Skin of body (tissue), 2 donors: ENCODE measurements around the gene ARL10. TPM values are rescaled to one million over a fixed set of nuclear protein-coding genes. Genes with fewer than 3 reads are reported as not detected.
"Not testable (repeated sequence)": the region's sequence is repeated elsewhere in the genome, so short reads cannot be mapped to it uniquely, and the experiment has no call there.

Experiments
- DNase-seq: peaks from one replicate; lab custom pipeline; 2025; lab: John Stamatoyannopoulos, UW
- total RNA-seq: library from RNA; depleted of rRNA; stranded (reverse); fragments of >200 nt; gene quantifications from one replicate; pipeline ENCODE4 v1.2.3, GENCODE V29; 2014

The ARL10 gene
- total RNA-seq, 1 donor from 2014 or later, result 12.3 TPM

DNA sequence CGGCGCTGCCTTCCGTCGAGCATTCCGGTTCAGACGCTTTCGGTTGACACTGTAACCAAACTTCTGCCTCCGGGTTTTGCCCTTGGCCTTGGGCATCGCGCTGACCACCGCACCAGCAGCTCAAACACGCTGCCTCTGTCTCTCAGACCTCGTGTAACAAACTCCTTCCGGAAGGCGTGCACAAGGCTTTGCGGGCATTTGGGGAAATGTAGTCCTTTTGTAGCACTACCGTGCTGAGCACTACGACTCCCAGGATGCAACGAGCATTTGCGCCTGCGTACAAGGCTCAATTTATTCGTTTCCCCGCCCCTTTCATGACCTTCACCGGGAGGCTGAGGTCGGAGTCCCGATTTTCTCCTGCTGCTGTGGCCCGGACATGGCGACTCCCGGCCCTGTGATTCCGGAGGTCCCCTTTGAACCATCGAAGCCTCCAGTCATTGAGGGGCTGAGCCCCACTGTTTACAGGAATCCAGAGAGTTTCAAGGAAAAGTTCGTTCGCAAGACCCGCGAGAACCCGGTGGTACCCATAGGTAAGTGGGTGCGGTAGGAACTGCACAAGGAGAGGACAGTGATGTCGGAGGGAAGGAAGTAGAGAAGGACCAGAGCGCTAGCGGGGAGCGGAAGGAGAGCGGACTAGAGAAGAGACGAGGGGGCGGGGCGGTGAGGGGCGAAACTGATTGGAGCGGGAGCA, 23.3 kb downstream of the ARL10 start, which contains the start of the genes HIGD2A and NOP16:
TSS of gene HIGD2A (plus strand) at position 308 of the 691 bp plus-strand sequence. CDS start at position 377, 69 bp downstream.
TSS of gene NOP16 (minus strand) at position 155 of the 691 bp plus-strand sequence. CDS start at position 96, 59 bp downstream.
- peak; percentile 99 for DNase-seq

DNA sequence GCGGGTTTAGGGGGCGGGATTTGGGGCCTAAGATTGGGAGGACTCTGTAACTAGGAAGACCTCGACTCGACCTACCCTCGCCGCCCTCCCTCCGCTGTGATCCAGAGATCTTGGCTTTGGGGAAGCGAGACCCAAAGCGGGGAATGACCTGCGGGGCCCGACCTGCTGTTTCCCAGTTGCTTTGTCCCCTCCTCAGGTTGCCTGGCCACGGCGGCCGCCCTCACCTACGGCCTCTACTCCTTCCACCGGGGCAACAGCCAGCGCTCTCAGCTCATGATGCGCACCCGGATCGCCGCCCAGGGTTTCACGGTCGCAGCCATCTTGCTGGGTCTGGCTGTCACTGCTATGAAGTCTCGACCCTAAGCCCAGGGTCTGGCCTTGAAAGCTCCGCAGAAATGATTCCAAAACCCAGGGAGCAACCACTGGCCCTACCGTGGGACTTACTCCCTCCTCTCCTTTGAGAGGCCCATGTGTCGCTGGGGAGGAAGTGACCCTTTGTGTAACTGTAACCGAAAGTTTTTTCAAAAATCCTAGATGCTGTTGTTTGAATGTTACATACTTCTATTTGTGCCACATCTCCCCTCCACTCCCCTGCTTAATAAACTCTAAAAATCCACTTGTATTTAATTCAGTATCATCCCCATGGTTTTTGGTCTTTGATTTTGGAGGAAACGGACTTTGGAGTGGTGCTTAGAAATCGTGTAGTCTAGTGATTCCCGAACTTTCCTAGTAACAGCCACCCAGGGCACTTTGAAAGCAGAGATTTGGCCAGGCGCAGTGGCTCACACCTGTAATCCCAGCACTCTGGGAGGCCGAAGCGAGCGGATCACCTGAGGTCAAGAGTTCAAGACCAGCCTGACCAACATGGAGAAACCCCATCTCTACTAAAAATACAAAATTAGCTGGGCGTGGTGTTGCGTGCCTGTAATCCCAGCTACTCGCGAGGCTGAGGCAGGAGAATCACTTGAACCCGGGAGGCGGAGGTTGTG, 24.1 kb downstream of the ARL10 start:
- DNase-seq, result no peak

DNA sequence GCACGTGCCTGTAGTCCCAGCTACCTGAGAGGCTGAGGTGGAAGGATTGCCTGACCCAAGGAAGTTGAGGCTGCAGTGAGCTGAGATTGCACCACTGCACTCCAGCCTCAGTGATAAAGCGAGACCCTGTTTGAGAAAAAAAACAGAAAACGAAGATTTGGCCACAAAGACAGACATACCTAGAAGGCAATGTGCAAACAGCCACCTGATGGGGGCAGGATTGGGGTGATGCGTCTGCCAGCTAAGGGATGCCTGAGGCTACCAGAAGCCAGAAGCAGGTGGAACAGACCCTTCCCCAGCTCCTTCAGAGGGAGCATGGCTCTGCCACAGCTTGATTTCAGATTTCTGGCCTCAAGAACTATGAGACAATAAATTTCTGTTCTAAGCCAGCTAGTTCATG, 26.2 kb downstream of the ARL10 start:
- DNase-seq, result no peak

DNA sequence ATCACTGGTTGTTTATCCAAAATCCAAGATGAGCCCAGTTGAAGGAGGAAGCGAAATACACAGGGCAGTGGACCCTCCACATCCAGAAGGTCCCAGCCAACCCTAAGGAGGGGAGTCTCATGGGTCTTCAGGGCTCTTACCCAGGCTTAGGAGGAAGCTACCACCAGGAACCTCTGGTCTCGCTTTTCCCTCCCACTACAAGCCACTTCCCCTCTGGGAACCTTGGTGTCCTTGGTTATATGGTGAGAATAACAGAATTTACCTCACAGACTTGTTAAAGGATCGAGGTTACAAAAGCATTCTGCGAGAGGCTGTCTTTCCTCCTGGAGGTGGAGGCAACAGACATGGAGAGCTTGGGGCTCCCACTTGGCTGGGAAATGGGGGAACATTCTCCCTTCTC, 26.7 kb downstream of the ARL10 start:
- DNase-seq, result no peak

DNA sequence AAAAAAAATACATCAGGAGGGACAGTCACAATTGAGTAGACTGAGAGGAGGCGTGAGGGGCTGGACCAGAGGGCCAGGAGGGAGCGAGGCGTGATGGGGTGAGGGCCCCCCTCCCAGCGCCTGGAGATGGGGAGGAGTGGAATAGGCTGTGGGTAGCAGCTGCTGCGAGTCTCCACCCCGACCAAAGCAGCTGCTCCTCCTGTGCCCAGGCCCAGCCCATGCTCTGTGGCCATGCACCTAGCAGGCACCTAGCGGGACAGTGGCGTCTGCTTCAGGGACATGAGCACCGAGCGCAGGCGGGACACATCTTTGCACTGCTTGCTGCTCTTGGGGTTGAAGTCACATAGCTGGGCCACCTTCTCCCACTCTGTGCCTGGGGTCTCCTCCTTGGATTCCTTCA, 27.2 kb downstream of the ARL10 start:
- no peak for DNase-seq

DNA sequence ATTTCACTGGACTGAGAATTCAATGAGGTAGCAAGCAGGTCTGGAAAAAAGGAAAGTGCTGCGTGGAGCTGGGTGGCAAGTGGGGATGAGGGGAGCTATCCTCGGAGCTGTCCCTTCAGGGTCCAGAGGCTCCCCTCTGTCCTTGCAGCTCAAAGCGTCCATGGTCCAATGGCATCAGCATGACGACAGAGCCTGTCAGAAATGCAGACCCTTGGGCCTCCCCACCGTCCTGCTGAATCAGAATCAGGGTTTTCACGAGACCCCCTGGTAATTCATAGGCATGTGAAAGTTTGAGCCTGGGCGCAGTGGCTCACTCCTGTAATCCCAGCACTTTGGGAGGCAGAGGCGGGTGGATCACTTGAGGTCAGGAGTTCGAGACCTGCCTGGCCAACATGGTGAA, 28.8 kb downstream of the ARL10 start:
- no peak for DNase-seq

DNA sequence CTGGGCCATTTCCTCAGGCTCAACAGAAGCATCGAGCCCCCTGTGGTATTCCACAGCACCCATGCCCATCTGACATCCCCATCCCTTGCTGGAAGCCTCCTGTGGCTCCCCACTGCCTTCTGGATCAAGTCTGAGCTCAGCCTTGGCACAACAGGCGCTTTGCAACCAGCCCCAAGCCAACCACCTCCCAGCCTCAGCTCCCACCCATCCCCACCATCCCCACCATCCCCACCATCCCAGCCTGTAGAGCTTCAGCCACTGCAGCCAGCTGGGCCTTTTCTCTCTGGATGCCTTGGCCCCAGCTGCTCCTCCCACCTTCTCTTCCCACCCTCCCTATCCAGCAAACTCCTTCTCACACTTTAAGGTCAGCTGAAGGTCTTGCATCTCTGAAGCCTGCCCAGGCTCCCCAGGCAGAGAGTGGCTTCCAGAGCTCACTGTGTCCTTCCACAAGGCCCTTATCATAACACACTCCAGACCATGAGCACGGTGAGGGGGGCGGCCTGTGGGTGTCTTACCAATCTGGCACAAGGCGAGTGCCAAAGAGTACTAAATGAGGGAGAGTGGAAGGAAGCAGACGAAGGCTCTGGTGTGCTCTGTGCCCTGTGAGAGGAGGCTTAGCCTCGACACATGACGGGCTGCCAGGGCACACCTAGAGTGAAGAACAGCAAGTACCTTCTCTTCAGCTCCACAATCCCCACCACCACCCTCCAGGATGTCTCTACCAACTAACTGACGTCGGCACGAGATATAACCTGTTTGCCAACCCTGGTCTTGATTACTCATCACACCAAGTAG, 29.8 kb downstream of the ARL10 start:
- no peak for DNase-seq

DNA sequence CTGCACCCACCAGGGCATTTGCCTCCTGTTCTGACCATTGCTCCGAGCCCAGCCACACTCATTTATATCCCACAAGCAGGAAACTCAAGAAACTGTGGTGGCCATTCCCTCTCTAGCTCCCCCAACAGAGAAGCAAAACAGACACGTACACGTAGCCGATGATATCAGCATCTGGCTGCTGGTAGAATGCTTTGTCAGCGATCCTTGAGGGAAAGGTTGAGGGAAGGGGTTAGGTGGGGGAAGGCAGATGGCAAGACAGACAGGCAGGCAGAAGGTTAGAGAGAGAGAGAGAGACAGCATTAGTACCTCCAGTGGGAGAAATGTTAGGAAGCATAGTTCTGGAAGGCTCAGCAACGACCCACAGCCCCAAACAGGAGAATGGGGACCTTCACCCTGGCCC, 31.0 kb downstream of the ARL10 start:
- DNase-seq, result no peak

DNA sequence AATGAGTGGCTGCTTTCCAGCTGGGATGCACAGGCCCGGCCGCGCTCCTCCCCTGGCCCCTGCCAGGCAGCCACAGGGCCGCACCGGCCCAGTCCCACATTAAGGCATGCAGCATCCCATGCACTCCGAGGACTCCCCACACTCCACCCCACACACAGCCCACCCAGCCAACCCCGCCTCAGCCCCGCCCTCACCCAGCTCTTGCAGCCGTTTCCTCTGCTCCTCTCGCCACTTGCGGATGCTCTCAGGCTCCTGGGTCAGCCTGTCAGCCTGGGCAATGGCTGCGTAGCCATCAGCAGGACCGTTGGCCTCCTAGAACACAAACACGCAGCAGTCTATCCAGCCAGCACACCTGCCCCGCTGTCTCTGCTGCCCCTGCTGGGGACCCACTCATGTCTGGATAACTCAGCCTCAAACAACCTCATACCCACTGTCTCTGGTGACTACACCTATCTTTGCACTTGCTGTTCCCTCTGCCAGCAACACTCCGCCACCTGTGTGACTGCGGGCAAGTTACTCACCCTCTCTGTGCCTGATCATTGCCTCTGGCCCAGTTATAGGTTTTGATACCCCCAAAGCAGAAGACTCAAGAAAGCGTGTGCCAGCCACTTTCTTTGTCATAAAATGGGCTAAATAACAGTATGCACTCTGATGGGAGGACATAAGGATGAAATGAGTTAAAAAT, 32.6 kb downstream of the ARL10 start:
- no peak for DNase-seq

DNA sequence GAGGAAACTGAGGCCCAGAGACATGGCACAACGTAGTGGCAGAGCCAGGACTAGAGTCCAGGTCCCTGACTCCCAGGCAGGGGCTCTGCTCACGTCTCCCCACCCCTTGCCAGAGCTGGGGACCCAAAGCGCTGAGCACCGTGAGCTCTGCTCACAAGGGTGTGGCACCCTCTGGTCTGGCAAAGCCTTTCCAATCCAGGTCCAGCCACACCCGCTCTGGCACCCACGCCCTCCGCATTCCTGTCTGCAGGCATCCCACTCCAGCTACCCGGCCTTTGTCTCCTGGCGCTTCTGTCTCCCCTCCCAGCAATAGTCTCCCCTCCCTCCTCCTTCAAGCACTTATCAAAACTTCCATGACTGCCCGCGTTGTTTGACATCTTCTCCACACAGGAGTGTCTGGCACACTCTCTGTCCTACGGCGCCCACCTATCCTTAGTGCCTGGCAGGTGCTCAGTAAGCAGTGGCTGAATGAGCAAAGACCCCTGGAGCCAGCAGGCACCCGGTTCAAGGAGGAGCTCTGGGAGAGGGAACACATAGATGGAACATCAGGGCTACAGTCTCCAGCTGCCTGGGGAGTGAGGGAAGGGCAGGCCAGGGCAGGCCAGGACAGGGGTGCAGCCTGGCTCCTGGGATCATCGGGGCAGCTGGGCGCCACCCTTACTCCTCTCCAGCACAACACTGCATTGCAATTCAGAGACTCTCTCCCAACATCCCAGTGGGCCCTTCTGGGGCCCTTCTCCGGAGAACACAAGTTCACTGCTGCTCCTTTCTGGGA, 35.3 kb downstream of the ARL10 start:
- DNase-seq, result no peak

DNA sequence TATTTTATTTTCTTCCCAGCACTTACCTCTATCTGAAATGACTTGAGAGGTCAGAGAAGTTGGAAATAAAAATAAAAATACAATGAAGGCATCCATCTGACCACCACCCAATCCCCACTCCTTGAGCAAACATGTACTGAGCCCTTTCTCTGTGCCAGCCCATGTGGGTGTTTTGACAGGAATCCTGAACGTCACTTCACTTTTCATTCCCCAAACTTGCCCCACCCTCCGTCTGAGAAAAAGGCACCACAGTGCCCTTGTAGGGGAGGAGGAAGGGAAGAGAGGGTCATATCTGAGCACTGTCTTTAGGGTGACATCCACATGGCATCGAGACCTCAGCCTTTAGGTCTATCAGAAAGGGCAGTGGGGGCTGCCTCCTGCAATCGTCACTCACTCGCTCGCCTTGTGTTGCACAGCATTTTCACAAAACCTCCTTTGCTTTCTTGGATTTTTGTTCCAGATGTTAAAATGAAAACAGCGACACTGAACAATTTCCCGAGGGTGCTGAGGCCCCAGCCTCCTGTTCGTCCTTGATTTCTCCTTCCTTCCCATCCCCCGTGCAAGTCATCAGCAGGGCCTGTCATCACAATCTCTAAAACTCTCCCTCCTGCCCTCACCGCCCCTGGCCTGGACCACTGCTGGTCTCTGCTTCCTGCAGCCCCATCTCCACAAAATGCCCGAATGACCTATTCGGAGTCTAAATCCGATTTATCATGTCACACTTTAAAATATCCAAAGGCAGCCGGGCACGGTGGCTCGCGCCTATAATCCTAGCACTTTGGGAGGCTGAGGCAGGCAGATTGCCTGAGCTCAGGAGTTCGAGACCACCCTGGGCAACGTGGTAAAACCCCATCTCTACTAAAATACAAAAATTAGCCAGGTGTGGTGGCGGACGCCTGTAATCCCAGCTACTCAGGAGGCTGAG, 36.3 kb downstream of the ARL10 start:
- DNase-seq, result no peak

DNA sequence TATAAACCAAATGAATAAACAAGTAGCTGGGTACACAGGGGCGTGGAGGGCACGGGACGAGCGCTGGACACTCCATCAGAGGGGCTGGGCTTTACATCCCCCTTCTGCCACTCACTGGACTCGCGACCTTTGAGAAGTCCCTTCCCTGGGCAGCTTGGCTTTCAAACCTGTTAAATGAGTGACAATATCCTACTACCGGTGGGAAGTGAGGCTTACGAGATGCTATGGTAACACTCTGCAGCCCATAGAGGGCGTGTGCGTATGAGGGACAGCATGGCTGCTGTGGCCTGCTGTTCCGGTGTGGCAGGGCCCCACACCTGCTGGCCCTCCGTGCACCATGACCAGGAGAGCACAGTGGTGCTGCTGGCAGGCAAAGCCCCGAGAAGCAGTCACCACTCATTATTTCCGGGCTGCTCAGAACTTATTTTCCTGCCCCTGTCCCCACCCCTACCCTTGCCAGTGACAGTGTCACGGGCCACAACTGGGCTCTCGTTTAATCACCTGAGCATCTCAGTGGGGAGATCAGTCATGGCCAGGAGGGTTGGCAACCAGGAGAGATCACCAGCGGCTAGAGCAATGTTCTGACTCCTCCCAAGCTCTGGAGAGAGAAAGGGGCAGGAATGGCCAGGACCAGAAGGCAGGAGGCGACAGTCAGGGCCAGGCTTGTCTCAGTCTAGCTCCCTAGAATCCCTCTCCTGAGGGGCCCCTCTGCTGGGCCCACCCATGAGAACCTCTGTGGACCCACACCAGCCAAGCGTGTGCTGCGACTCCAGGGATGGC, 40.6 kb downstream of the ARL10 start:
- DNase-seq, result no peak

DNA sequence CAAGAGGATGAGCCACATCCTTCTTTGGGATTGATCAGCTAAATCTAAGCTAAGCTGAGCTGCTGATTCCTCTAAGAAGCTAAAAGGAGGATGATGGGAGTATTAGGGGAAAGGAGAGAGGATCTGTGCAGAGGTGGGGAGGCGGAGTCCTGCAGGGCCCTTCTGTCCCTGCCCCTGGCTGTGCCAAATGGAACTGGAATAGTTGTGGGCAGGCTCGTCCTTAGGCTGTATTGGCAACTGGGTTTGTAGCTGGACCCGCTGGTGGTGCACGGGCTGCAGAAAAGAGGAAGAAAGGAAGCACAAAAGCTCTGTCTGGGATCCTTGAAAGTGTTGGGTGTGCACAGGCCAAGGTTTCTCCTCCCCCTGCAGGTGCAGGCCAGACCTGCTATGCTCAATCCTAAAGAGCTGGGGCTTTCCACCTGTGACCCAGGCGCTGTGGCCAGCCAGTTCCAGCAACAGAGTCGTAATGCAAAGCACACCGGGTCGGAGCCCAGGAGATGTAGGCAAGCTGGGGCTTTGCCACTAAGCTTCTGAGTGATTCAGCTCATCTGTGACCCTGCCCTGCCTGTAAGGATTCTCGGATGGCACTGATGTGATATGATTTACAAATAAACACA, 41.3 kb downstream of the ARL10 start:
- no peak for DNase-seq

DNA sequence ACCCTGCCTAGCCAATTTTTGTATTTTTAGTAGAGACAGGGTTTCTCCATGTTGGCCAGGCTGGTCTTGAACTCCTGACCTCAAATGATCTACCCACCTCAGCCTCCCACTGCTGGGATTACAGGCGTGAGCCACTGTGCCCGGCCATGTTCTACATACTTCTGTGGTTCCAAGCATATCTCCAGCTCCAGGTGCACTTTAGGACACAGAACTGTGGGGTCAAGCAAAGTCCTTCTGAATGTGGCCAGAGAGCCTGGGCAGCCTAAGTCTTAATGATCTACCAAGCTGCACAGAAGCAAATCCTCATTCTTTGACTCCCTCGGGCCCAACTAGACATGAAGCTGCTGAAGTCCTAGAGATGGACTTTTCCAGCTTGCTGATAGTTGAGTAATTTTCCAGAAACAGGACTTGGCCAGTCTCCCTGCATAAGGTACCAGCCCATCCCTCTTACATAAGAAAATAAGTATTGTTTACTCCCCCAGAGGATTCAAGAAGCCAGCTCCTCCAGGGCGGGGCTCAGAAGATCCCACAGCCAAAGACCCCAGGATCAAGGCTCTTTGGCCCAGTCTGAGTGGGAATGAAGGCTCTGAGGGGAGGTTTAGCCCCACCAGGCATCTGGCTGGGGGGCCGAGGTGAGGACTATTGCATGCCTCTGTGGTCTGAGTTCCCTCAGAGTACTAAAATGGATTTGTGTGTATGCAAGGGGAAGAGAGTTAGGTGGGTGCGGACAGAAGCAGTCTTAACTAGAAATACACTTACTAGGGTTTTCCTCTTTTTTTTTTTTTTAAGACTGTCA, 42.4 kb downstream of the ARL10 start:
- DNase-seq, result no peak

DNA sequence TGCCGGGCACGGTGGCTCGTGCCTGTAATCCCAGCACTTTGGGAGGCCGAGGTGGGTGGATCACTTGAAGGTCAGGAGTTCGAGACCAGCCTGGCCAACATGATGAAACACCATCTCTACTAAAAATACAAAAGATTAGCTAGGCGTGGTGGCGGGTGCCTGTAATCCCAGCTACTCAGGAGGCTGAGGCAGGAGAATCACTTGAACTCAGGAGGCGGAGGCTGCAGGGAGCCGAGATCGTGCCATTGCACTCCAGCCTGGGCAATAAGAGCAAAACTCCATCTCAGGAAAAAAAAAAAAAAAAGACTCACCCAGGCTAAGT, 42.9 kb downstream of the ARL10 start:
- DNase-seq, result not testable (repeated sequence)

DNA sequence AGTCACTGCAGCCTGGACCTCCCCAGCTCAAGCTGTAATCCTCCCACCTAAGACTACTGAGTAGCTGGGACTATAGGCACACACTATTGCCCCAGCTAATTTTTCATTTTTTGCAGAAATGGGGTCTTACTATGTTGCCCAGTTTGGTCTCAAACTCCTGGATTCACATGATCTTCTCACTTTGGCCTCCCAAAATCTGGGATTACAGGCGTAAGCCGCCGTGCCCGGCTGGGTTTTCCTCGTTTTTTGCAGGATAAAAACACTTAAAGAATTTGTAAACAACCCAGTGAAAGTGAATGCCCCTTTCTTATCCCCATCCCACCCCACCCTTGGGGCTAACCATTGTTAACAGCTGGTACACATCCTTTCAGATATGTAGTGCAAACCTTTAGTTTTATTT, 43.3 kb downstream of the ARL10 start:
- DNase-seq, result no peak

DNA sequence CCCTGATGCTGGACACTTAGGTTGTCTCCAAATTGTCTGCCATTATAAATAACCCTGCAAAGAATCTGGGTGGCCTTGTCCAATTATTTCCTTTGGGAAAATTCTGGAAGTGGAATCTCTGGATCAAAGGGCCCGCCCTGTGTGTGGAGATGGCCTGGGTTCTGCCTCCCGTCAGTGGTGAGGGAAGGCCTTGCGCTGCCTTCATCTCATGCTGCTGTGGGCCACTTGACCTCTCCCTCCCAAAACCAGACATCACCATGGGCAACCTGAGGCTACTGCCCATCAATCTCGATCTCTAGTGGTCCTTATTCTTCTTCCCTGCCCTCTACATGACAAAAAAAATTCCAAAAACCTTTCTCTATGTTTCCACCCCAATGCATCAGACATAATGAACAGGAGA, 44.5 kb downstream of the ARL10 start:
- no peak for DNase-seq
